ENCODE data around the gene HEXD. TPM values are rescaled to one million over a fixed set of nuclear protein-coding genes. Genes with fewer than 3 reads are reported as not detected.
"Not testable (repeated sequence)": the region's sequence is repeated elsewhere in the genome, so short reads cannot be mapped to it uniquely, and the experiment has no call there.

Gene HEXD
- total and polyA plus RNA-seq, 11 donors, result 9.9 to 24.1 (median 15.1) TPM

- no peak for TF ChIP-seq POLR2A (IDR thresholded peaks at IDR 0.05)
- H3K36me3 ChIP-seq, result no peaks in the 10 kb centered on the region
- H3K4me3 ChIP-seq, result no peak overlapping the region
Observed at GRCh38 chr17:82380860-82381702, 37.1 kb upstream of the HEXD start.

DNA sequence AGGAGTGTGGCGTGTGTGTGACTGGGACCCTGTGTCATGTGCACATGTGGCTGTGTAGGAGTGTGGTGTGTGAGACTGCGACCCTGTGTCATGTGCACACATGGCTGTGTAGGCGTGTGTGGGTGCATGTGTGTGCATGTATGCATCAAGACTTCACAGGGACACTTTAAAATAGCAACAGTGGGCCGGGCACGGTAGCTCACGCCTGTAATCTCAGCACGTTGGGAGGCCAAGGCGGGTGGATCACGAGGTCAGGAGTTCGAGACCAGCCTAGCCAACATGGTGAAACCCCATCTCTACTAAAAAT is 36.5 kb upstream of the HEXD start:
- H3K4me3 ChIP-seq; ATAC-seq; intact Hi-C loops (cut with DNase I); H3K27ac ChIP-seq; H3K36me3 ChIP-seq; H3K9me3 ChIP-seq: not testable (repeated sequence)
- peaks cover 3 to 23% (median 14%) of the 10 kb centered on the region in 12 donors for H3K4me1 ChIP-seq
- peaks cover 0 to 37% (median 11%) of the 10 kb centered on the region in 9 donors for H3K27me3 ChIP-seq
- peak in 1 of 5 donors; percentile 16 for DNase-seq
- 66 to 83% (median 71%) methylated on average over 10 of the region's 10 CpGs for WGBS, 4 donors

More at GRCh38 chr17:82380860-82381702, 37.1 kb upstream of the HEXD start:
- DNase-seq (peak in 1 of 5 donors; percentile 7), ATAC-seq (no peak)
- 56 to 72% (median 63%) methylated on average over 23 of the region's 23 CpGs for WGBS, 4 donors
- H3K27me3 ChIP-seq, result peaks cover 0 to 39% (median 12%) of the 10 kb centered on the region in 9 donors
- H3K9me3 ChIP-seq, result no peaks in the 10 kb centered on the region
- peaks cover 3 to 20% (median 14%) of the 10 kb centered on the region in 12 donors for H3K4me1 ChIP-seq
- intact Hi-C loops (cut with DNase I), result no loop called here
- H3K27ac ChIP-seq, result no peak overlapping the region

- H3K4me3 ChIP-seq, result not testable (repeated sequence)
- WGBS, 4 donors, result 81 to 89% (median 85%) methylated on average over 19 to 21 of the region's 21 CpGs
Observed at GRCh38 chr17:82382220-82382932, 35.8 kb upstream of the HEXD start.

GRCh38 chr17:82382933-82383255 is 35.3 kb upstream of the HEXD start:
- peak in 2 of 5 donors; percentile 25 to 59 for DNase-seq
- H3K4me1 ChIP-seq, result peaks cover 3 to 31% (median 15%) of the 10 kb centered on the region in 12 donors
- no peaks in the 10 kb centered on the region for H3K9me3 ChIP-seq
- H3K36me3 ChIP-seq, result no peaks in the 10 kb centered on the region
- ATAC-seq, result no peak
- no peak overlapping the region for H3K4me3 ChIP-seq
- no peak overlapping the region for H3K27ac ChIP-seq
- peaks cover 0 to 37% (median 11%) of the 10 kb centered on the region in 9 donors for H3K27me3 ChIP-seq
- intact Hi-C loops (cut with DNase I), result no loop called here
- TF ChIP-seq, protein P1, sequence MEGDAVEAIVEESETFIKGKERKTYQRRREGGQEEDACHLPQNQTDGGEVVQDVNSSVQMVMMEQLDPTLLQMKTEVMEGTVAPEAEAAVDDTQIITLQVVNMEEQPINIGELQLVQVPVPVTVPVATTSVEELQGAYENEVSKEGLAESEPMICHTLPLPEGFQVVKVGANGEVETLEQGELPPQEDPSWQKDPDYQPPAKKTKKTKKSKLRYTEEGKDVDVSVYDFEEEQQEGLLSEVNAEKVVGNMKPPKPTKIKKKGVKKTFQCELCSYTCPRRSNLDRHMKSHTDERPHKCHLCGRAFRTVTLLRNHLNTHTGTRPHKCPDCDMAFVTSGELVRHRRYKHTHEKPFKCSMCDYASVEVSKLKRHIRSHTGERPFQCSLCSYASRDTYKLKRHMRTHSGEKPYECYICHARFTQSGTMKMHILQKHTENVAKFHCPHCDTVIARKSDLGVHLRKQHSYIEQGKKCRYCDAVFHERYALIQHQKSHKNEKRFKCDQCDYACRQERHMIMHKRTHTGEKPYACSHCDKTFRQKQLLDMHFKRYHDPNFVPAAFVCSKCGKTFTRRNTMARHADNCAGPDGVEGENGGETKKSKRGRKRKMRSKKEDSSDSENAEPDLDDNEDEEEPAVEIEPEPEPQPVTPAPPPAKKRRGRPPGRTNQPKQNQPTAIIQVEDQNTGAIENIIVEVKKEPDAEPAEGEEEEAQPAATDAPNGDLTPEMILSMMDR (IDR thresholded peaks at IDR 0.05), result no peak
- TF ChIP-seq POLR2A (IDR thresholded peaks at IDR 0.05), result no peak
- WGBS, 4 donors, result 74 to 86% (median 82%) methylated on average over 8 to 11 of the region's 11 CpGs

More at GRCh38 chr17:82382220-82382932, 35.8 kb upstream of the HEXD start:
- Histone ChIP-seq H3K27me3 (peaks cover 0 to 41% (median 11%) of the 10 kb centered on the region in 9 donors), H3K4me1 (peaks cover 3 to 30% (median 15%) of the 10 kb centered on the region in 12 donors)
- H3K36me3 ChIP-seq; H3K9me3 ChIP-seq; intact Hi-C loops (cut with DNase I); ATAC-seq; H3K27ac ChIP-seq: not testable (repeated sequence)
- peak in 1 of 5 donors; percentile 18 for DNase-seq

GRCh38 chr17:82383411-82383810 is 34.7 kb upstream of the HEXD start:
- no peak overlapping the region for H3K27ac ChIP-seq

More at GRCh38 chr17:82383411-82383810, 34.7 kb upstream of the HEXD start:
- no peak for TF ChIP-seq POLR2A (IDR thresholded peaks at IDR 0.05)
- TF ChIP-seq, protein P1 (IDR thresholded peaks at IDR 0.05), result no peak
- Histone ChIP-seq H3K9me3 (no peaks in the 10 kb centered on the region), H3K27me3 (peaks cover 0 to 32% (median 6%) of the 10 kb centered on the region in 9 donors), H3K36me3 (no peaks in the 10 kb centered on the region), H3K4me3 (no peak overlapping the region), H3K4me1 (peaks cover 3 to 31% (median 15%) of the 10 kb centered on the region in 12 donors)
- DNase-seq (peak in 1 of 5 donors; percentile 17), ATAC-seq (no peak)
- intact Hi-C loops (cut with DNase I), result no loop called here
- WGBS, 4 donors, result 57 to 92% (median 68%) methylated on average over 4 to 18 of the region's 18 CpGs
